ENCODE data around the gene DIS3L2. TPM values are rescaled to one million over a fixed set of nuclear protein-coding genes. Genes with fewer than 3 reads are reported as not detected.
"Not testable (repeated sequence)": the region's sequence is repeated elsewhere in the genome, so short reads cannot be mapped to it uniquely, and the experiment has no call there.

DIS3L2 gene
- polyA plus RNA-seq, 3 donors: 37.6 to 40.8 (median 38.2) TPM

DNA sequence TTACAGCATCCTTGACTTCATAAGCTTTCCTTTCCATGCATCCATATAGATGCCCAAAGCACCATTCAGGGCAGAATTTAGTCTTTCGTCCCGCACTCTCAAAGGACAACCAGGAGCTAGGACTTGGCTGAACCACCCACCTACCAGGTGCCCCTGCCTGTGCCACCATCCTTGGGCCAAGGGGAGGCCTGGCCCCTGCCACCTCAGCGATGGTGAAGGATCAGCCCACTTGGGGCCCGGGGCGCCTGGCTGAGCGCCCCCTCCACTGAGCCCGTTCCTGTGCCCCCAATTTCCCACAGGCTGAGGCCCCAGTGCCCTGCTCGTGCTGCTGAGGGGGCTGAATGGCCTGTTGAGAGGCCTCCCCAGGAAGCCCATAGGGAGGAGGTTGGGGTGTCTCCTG is 383.7 kb downstream of the DIS3L2 start:
- no peak for DNase-seq

DNA sequence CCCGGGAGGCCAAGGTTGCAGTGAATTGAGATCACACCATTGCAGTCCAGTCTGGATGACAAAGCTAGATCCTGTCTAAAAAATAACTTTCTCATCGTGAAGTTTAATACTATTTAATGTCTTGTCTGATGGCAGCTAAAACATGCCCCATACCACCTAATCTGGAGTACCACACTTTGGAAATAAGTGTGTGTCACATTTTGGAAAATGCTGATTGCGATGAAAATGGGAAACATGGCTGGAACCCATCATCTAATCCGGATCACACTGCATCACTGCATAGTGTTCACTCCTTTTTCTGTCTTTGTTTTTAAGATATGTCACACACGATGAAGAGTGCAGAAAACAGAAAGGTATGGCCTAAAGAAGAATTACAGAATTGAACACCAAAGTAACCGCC is 385.9 kb downstream of the DIS3L2 start:
- no peak for DNase-seq

DNA sequence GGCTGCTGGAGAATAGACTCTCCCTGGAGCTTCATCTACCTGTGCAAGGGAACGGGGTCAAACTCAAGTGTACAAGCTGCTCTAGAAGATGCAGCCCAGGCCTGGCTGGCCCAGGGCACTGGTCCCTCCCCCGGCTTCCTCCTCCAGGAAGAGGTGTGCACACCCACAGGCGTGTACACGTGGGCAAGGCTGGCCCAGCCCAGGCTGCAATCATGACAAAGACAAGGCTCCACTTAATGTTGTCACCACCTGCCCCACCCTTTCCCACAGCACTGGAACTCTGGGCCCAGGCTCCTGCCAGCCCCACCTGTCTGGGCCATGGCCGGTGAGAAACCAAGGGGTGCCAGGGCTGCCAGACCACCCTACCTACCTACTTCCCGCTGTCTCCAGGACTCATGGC is 387.4 kb downstream of the DIS3L2 start:
- no peak for DNase-seq

- DNase-seq: no peak
These were observed 388.0 kb downstream of the DIS3L2 start for GRCh38 chr2:232349546-232349945.

- no peak for DNase-seq
These were observed 388.6 kb downstream of the DIS3L2 start for GRCh38 chr2:232349946-232350635.

DNA sequence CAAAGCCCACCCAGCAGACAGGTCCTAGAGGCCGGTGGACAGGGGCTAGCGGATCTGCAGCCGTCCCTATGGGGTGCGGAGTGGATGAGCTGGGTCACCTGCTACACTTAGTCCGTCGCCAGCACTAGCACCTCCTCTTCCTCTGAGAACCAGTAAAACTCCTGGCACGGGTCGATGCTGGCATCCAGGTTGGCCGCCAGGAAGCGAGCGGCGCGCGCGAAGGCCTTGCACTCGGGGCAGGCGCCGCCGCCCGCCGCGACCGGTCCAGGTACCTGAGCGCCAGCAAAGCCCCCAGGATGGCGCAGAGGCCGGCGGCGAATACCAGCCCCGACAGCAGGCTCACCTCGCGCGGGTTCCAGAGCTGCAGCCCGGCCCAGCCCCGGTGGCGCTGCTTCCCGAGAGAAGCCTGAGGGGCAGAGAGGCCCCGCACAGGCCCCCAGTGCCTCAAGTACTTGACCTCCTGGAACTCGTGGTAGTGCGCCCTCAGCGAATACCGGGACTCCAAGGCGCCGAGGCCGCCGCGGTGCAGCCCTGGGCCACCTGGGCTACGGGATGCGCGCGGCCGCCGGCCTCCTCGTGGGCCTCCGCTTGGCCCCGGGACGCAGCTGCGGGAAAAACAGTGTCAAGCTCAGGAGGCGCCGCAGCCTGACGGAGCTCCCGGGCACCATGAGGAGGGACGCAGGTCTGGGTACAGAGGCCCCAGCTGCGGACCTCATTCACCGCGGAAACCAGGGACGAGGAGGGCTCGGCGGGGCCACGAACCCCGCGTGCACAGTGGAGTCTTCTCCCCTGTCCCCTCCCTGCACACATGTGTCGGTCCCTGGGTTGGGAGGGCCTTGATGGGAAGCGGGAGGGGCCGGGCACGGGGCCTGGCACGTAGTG is 389.5 kb downstream of the DIS3L2 start:
- DNase-seq: no peak

DNA sequence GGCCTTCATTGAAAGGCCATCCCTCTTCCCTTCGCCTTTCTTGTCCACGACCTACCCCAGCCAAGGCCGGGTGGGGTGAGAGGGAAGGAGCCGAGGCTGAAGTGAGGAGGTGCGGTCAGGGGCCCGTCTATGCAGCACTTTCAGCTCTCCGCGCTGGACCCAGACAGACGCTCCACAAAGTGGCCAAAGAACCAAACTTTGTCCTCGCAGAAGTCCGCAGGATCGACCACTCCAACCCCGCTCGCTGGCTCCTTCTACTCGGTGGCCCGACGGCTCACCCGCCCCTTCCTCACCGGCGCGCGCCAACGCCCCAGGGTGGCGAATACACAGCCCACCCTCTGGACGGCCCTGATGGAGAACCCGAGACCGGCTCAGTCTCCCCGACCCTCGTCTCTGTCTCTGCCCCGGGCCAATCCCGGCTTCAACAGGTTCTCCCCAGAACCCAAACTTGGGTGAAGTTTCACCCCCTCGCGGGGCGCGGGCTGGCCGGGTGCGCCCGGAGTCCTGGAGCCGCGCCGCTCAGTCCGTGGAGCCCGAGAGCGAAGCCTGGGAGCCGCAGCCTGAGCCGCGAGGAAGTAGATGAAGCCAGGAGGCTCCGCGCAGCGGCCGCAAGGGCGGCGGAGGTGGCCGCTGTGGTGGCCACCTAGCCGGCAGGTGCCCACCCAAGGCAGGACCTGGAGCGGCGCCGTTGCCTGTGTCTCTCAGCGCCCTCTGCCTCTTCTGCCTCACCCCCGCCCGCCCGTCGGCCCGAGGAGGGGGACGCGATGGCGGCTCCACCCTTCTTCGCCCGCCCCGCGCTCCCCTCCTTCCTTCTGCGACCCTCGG is 390.4 kb downstream of the DIS3L2 start:
- DNase-seq: no peak

- DNase-seq: no peak
These were observed 391.1 kb downstream of the DIS3L2 start for GRCh38 chr2:232352511-232353091.

- DNase-seq: no peak
These were observed 391.6 kb downstream of the DIS3L2 start for GRCh38 chr2:232353096-232353495.

DNA sequence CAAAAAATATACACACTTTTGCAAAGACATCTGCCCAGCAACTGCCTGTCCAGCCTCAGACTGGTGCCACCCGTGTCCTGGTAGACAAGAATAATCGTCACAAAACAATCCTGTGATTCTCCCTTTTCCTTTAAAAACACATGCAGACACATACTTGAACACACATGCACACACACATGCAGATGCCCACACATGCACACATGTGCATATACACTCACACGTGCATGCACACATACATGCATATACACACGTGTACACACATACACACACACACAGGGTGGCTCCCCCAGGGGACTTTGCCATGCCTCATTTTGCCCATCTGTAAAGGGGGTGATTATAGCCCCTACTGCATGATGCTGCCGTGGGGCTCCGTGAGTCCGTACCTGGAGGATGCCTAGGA is 392.1 kb downstream of the DIS3L2 start:
- DNase-seq: no peak

DNA sequence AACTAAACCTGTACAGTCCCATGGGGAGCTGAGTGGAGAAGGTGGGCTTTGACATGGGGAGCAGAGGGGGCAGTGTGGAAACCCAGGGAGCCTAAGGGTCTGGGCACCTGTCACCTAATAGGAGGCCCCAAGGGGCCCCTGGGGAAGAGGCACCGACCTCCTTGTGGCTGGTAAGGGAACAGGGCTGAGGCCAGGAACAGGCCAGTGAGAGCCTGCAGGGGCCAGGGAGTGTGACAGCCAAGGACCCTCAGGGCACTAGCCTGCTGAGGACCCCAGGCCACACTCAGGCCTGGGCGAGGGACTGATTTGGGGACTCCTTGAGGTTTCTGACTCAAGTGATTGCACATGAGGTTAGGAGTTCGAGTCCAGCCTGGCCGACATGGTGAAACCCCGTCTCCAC is 392.6 kb downstream of the DIS3L2 start:
- DNase-seq: no peak

DNA sequence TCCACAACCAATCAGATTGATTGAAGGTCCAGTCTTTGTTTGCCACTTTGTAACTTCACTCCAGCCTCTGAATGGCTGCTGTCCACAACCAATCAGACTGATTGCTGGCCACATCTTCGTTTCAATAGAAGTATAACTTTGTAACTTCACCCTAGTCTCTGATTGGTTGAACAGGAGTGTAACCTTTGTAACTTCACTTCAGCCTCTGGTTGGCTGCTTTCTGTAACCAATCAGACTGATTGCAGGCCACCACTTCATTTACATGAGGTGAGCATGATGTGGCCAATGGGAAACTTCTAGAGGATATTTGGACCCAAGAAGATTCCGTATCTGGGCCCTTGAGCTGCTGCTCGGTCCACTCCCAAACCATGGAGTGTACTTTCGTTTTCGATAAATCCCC is 400.1 kb downstream of the DIS3L2 start:
- no peak for DNase-seq

DNA sequence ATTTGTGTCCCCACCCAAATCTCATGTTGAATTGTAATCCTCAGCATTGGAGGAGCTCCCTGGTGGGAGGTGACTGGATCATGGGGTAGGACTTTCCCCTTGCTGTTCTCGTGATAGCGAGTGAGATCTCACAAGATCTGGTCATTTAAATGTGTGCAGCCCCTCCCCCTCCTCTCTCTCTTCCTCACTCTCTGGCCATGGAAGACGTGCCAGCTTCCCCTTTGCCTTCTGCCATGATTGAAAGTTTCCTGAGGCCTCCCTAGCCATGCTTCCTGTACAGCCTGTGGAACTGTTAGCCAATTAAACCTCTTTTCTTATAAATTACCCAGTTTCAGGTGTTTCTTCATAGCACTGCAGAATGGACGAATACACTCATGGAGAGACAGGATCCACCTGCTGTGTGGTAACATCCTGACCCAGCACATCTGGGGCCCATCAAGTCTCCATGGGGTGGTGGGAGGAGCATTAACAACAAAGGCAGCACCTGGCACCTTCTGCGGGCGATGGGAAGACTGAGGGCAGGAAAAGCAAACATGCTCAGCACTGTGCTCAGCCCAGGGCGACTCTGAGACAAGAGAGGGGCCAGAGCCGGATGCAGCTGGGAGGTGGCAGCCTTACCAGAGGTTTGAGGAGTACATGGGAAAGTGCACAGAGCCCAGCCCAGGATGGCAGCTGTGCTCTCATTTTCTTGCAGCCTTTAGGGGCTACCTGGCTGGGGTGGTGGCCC is 400.8 kb downstream of the DIS3L2 start:
- DNase-seq: no peak

GRCh38 chr2:232363064-232363783 is 401.7 kb downstream of the DIS3L2 start:
- DNase-seq: not testable (repeated sequence)

- DNase-seq: no peak
These were observed 402.5 kb downstream of the DIS3L2 start for GRCh38 chr2:232363784-232364615.

- not testable (repeated sequence) for DNase-seq
These were observed 403.5 kb downstream of the DIS3L2 start for GRCh38 chr2:232364806-232365594.

GRCh38 chr2:232365621-232366321 is 404.3 kb downstream of the DIS3L2 start:
- no peak for DNase-seq

GRCh38 chr2:232366461-232366860 is 404.9 kb downstream of the DIS3L2 start:
- not testable (repeated sequence) for DNase-seq

All from renal pelvis (tissue), 4 donors.